Neural cell (in vitro differentiated cells): Measurements from ENCODE around the gene MGA.

Experiments
- EP300 ChIP-seq: fragments of 450-650 bp; conservative IDR thresholded peaks from 2 replicates; pipeline ENCODE4 v1.6.1; 2014; ENCODE audit warnings: antibody characterized with exemption, mild to moderate bottlenecking, moderate library complexity; ENCODE audit not compliant: poor library complexity, severe bottlenecking
- EZH2 ChIP-seq: fragments of 200-600, 300-800 bp; shearing (Covaris generic), sonication (generic); IDR thresholded peaks from 2 replicates; pipeline ENCODE4 v1.6.1; 2014; ENCODE audit warnings: antibody characterized with exemption, low read length, borderline replicate concordance, mild to moderate bottlenecking; ENCODE audit not compliant: insufficient read depth, poor library complexity, severe bottlenecking
- MXI1 ChIP-seq: fragments of 450-650 bp; conservative IDR thresholded peaks from 2 replicates; pipeline ENCODE4 v1.6.1; 2014; ENCODE audit warnings: antibody characterized with exemption, mild to moderate bottlenecking; ENCODE audit not compliant: poor library complexity, severe bottlenecking
- POLR2AphosphoS5 ChIP-seq: IDR thresholded peaks from 2 replicates; pipeline ENCODE4 v1.6.1; 2012
- RAD21 ChIP-seq: fragments of 450-650 bp; conservative IDR thresholded peaks from 2 replicates; pipeline ENCODE4 v1.6.1; 2014; ENCODE audit warnings: antibody characterized with exemption, mild to moderate bottlenecking, moderate library complexity
- REST ChIP-seq: IDR thresholded peaks from 2 replicates; pipeline ENCODE4 v1.6.1; 2012; ENCODE audit warnings: borderline replicate concordance
- SMC3 ChIP-seq: fragments of 450-650 bp; conservative IDR thresholded peaks from 2 replicates; pipeline ENCODE4 v1.6.1; 2014; ENCODE audit warnings: antibody characterized with exemption, mild to moderate bottlenecking, moderate library complexity; ENCODE audit not compliant: poor library complexity
- TF ChIP-seq, protein P1 (sequence below): fragments of 450-650 bp; IDR thresholded peaks from 2 replicates; pipeline ENCODE4 v1.5.1; 2014; ENCODE audit warnings: antibody characterized with exemption, mild to moderate bottlenecking, moderate library complexity; ENCODE audit not compliant: poor library complexity, severe bottlenecking

DNA sequence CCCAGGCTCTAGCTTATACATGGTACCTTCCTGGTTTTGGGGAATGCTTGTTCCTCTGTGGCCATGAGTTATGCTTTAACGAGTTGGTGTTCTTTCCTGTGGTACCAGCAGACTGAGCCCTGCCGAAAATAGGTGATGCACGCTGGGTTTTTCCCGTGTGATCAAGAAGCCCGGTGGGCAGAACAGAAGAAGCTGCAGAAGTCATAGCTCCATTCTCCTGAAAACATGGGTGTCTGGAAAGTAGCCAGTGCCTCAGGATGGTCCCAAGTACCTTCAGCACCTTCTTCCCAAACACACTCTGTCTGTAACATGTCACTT, 139.2 kb downstream of the MGA start:
- TF ChIP-seq MXI1 (no peak), POLR2AphosphoS5 (no peak), EZH2 (no peak), SMC3 (no peak), EP300 (no peak), REST (no peak), RAD21 (no peak)
- TF ChIP-seq, protein P1, sequence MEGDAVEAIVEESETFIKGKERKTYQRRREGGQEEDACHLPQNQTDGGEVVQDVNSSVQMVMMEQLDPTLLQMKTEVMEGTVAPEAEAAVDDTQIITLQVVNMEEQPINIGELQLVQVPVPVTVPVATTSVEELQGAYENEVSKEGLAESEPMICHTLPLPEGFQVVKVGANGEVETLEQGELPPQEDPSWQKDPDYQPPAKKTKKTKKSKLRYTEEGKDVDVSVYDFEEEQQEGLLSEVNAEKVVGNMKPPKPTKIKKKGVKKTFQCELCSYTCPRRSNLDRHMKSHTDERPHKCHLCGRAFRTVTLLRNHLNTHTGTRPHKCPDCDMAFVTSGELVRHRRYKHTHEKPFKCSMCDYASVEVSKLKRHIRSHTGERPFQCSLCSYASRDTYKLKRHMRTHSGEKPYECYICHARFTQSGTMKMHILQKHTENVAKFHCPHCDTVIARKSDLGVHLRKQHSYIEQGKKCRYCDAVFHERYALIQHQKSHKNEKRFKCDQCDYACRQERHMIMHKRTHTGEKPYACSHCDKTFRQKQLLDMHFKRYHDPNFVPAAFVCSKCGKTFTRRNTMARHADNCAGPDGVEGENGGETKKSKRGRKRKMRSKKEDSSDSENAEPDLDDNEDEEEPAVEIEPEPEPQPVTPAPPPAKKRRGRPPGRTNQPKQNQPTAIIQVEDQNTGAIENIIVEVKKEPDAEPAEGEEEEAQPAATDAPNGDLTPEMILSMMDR, result no peak
